ENCODE data around the gene KLHL9. TPM values are rescaled to one million over a fixed set of nuclear protein-coding genes. Genes with fewer than 3 reads are reported as not detected.
"Not testable (repeated sequence)": the region's sequence is repeated elsewhere in the genome, so short reads cannot be mapped to it uniquely, and the experiment has no call there.

KLHL9 gene
- total RNA-seq = 10 to 100 TPM; 13.5 to 17.2 (median 13.6) TPM
- 31.9 TPM for total RNA-seq (2013)

- H3K4me1 Mint-ChIP-seq = peaks cover 45 to 48% of the 10 kb centered on the region in 2 donors
- peaks cover 8% of the 10 kb centered on the region for H3K4me1 ChIP-seq (ENCODE audit: control insufficient read depth, insufficient read depth, low read length)
Measured at GRCh38 chr9:21334701-21335632, at the start of gene KLHL9. Gene KLHL9, minus strand, starts transcription at chr9:21335404. Its CDS starts 545 bp downstream, at chr9:21334859.

GRCh38 chr9:21383627-21384026 lies 48.4 kb upstream of the KLHL9 start:
- Histone ChIP-seq H3K4me1 (ENCODE audit: control insufficient read depth, insufficient read depth, low read length) (peaks cover 9% of the 10 kb centered on the region), H3K9me3 (ENCODE audit: control insufficient read depth, insufficient read depth, low read length) (no peaks in the 10 kb centered on the region), H3K27ac (ENCODE audit: low read length) (no peak overlapping the region), H3K36me3 (ENCODE audit: control insufficient read depth, insufficient read depth, low read length) (no peaks in the 10 kb centered on the region), H3K27me3 (ENCODE audit: control insufficient read depth, insufficient read depth, low read length) (peaks cover 14% of the 10 kb centered on the region), H3K4me3 (ENCODE audit: low read length) (no peak overlapping the region)
- Mint-ChIP-seq H3K9me3 (no peaks in the 10 kb centered on the region), H3K27ac (no peak overlapping the region), H3K27me3 (ENCODE audit: low read depth in 2 of 2) (peaks cover 30 to 35% of the 10 kb centered on the region in 2 donors), H3K36me3 (no peaks in the 10 kb centered on the region), H3K4me1 (peaks cover 5 to 15% of the 10 kb centered on the region in 2 donors), H3K4me3 (no peak overlapping the region)
- TF ChIP-seq, protein P1, sequence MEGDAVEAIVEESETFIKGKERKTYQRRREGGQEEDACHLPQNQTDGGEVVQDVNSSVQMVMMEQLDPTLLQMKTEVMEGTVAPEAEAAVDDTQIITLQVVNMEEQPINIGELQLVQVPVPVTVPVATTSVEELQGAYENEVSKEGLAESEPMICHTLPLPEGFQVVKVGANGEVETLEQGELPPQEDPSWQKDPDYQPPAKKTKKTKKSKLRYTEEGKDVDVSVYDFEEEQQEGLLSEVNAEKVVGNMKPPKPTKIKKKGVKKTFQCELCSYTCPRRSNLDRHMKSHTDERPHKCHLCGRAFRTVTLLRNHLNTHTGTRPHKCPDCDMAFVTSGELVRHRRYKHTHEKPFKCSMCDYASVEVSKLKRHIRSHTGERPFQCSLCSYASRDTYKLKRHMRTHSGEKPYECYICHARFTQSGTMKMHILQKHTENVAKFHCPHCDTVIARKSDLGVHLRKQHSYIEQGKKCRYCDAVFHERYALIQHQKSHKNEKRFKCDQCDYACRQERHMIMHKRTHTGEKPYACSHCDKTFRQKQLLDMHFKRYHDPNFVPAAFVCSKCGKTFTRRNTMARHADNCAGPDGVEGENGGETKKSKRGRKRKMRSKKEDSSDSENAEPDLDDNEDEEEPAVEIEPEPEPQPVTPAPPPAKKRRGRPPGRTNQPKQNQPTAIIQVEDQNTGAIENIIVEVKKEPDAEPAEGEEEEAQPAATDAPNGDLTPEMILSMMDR (IDR thresholded peaks at IDR 0.05) = no peak
- intact Hi-C loops (cut with micrococcal nuclease) = no loop called here
- WGBS (ENCODE audit: insufficient coverage) = 61% methylated on average over 3 of the region's 4 CpGs
- ATAC-seq = no peak
- DNase-seq = no peak

More at GRCh38 chr9:21334701-21335632, at the start of gene KLHL9:
- ATAC-seq = peak; percentile 87 to 91 (median 90)
- under 1% methylated on average over 55 of the region's 55 CpGs for WGBS (ENCODE audit: insufficient coverage)
- Histone ChIP-seq H3K27me3 (ENCODE audit: control insufficient read depth, insufficient read depth, low read length) (no peaks in the 10 kb centered on the region), H3K36me3 (ENCODE audit: control insufficient read depth, insufficient read depth, low read length) (peaks cover 4% of the 10 kb centered on the region), H3K4me3 (ENCODE audit: low read length) (peak within 1 kb of the TSS; percentile 74), H3K9me3 (ENCODE audit: control insufficient read depth, insufficient read depth, low read length) (no peaks in the 10 kb centered on the region), H3K27ac (ENCODE audit: low read length) (peak within 1 kb of the TSS; percentile 93)
- peak within 1 kb of the TSS; percentile 91 for H3K27ac Mint-ChIP-seq
- H3K9me3 Mint-ChIP-seq = no peaks in the 10 kb centered on the region
- H3K27me3 Mint-ChIP-seq (ENCODE audit: low read depth in 2 of 2) = peaks cover 8 to 9% of the 10 kb centered on the region in 2 donors
- intact Hi-C loops (cut with micrococcal nuclease) = loop anchor here (5.0 kb wide), 1 partner anchor 467 kb away; the partner anchor contains the start of gene MTAP
- peak within 1 kb of the TSS; percentile 94 for H3K4me3 Mint-ChIP-seq
- TF ChIP-seq, protein P1 (IDR thresholded peaks at IDR 0.05) = no peak
- H3K36me3 Mint-ChIP-seq = no peaks in the 10 kb centered on the region
- DNase-seq = peak; percentile 81 to 93

- H3K4me1 Mint-ChIP-seq = peaks cover 5 to 15% of the 10 kb centered on the region in 2 donors
- no peaks in the 10 kb centered on the region for H3K36me3 Mint-ChIP-seq
- DNase-seq = peak in 1 of 2 donors; percentile 45
- Histone ChIP-seq H3K27ac (ENCODE audit: low read length) (no peak overlapping the region), H3K9me3 (ENCODE audit: control insufficient read depth, insufficient read depth, low read length) (no peaks in the 10 kb centered on the region), H3K4me1 (ENCODE audit: control insufficient read depth, insufficient read depth, low read length) (peaks cover 9% of the 10 kb centered on the region), H3K36me3 (ENCODE audit: control insufficient read depth, insufficient read depth, low read length) (no peaks in the 10 kb centered on the region), H3K4me3 (ENCODE audit: low read length) (no peak overlapping the region), H3K27me3 (ENCODE audit: control insufficient read depth, insufficient read depth, low read length) (peaks cover 9% of the 10 kb centered on the region)
- 56% methylated on average over 5 of the region's 5 CpGs for WGBS (ENCODE audit: insufficient coverage)
- TF ChIP-seq, protein P1 (IDR thresholded peaks at IDR 0.05) = no peak
- H3K9me3 Mint-ChIP-seq = no peaks in the 10 kb centered on the region
- peak; percentile 89 to 96 (median 93) for ATAC-seq
- H3K4me3 Mint-ChIP-seq = no peak overlapping the region
- intact Hi-C loops (cut with micrococcal nuclease) = no loop called here
- peaks cover 26 to 44% of the 10 kb centered on the region in 2 donors for H3K27me3 Mint-ChIP-seq (ENCODE audit: low read depth in 2 of 2)
- H3K27ac Mint-ChIP-seq = peak overlapping the region in 1 of 2 donors; percentile 21
Measured at GRCh38 chr9:21381448-21382339, 46.5 kb upstream of the KLHL9 start.

- H3K36me3 Mint-ChIP-seq; H3K27ac Mint-ChIP-seq; DNase-seq; H3K4me1 ChIP-seq (ENCODE audit: control insufficient read depth, insufficient read depth, low read length); H3K4me3 Mint-ChIP-seq; H3K36me3 ChIP-seq (ENCODE audit: control insufficient read depth, insufficient read depth, low read length); ATAC-seq; H3K27ac ChIP-seq (ENCODE audit: low read length); H3K9me3 ChIP-seq (ENCODE audit: control insufficient read depth, insufficient read depth, low read length); H3K27me3 ChIP-seq (ENCODE audit: control insufficient read depth, insufficient read depth, low read length); H3K9me3 Mint-ChIP-seq; intact Hi-C loops (cut with micrococcal nuclease); H3K4me3 ChIP-seq (ENCODE audit: low read length); H3K4me1 Mint-ChIP-seq: not testable (repeated sequence)
- peaks cover 25 to 35% of the 10 kb centered on the region in 2 donors for H3K27me3 Mint-ChIP-seq (ENCODE audit: low read depth in 2 of 2)
- 89% methylated on average over 1 of the region's 4 CpGs for WGBS (ENCODE audit: insufficient coverage)
Measured at GRCh38 chr9:21371467-21371866, 36.3 kb upstream of the KLHL9 start.
